GM12872 (cell line): Measurements from ENCODE around the gene DPF3.

Source experiments
- TF ChIP-seq, protein P1 (sequence below): IDR thresholded peaks from 3 replicates; pipeline ENCODE4 v1.5.1; 2011; ENCODE audit warnings: low read depth, mild to moderate bottlenecking, low read length, moderate library complexity; ENCODE audit not compliant: insufficient read depth

The DPF3 gene

DNA sequence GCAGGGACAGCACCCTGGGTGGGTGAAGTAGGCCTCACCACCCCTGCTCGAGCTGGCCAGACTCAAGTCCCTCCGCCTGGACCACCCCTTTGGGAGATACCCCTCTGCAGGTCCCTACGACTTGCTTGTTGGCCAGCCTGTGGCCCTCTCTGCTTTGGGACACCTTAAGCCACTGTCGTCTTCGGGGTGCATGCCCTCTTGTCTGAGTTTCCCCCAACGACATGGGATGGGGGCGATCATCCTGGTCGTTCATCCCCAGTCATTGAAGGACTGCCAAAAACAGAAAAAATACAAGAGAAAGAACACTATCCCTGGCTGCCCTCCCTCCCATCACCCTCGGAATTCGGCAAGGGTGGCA is 151.1 kb downstream of the DPF3 start:
- TF ChIP-seq, protein P1, sequence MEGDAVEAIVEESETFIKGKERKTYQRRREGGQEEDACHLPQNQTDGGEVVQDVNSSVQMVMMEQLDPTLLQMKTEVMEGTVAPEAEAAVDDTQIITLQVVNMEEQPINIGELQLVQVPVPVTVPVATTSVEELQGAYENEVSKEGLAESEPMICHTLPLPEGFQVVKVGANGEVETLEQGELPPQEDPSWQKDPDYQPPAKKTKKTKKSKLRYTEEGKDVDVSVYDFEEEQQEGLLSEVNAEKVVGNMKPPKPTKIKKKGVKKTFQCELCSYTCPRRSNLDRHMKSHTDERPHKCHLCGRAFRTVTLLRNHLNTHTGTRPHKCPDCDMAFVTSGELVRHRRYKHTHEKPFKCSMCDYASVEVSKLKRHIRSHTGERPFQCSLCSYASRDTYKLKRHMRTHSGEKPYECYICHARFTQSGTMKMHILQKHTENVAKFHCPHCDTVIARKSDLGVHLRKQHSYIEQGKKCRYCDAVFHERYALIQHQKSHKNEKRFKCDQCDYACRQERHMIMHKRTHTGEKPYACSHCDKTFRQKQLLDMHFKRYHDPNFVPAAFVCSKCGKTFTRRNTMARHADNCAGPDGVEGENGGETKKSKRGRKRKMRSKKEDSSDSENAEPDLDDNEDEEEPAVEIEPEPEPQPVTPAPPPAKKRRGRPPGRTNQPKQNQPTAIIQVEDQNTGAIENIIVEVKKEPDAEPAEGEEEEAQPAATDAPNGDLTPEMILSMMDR = no peak

DNA sequence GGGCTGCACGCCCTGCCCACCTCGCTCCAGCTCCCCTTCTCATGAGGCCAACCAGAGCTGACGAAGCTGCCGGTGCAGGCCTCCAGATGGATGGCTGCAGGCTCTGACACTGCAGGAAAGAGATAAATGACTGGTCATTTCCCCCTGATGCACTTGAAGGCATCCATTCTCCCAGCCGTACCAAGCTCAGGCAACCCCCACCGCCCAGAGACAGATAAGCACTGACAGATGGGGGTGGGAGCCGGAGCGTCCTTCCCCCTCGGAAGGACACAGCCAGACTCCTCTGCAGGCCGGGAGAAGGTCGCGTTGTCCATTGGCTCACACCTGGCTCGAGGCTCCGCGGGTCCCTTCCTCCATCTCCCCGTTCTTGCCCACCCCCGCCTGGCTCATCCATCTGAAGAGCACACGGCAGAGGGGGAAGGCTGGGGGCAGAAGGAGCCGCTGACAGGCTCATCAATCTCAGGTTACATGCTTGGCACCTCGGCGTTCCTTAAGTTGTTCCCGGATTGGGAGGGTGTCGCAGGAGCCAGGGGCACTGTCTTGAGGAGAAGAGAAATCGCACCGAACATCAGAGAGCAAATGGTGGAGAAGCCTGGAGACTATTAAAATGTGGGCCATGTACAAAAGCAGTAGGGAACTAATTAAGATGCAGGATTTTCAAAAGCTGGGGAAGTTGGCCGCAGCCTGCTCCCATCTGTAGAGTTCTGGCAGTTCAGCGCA is 151.6 kb downstream of the DPF3 start:
- TF ChIP-seq, protein P1 = no peak

DNA sequence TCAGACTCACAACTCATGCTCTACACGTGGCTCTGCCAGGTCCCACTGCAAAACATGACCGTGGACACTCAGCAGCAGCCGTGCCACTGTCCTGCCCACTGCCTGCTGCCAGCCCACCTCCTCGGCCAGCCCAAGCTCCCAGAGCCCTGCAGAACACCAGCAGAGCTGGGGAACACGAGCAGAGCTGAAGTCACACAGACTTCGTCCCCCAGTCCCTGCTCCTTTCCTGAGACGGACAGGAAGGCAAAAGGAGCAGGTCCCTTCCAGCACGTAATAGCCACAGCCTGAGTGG is 152.1 kb downstream of the DPF3 start:
- TF ChIP-seq, protein P1 = no peak

DNA sequence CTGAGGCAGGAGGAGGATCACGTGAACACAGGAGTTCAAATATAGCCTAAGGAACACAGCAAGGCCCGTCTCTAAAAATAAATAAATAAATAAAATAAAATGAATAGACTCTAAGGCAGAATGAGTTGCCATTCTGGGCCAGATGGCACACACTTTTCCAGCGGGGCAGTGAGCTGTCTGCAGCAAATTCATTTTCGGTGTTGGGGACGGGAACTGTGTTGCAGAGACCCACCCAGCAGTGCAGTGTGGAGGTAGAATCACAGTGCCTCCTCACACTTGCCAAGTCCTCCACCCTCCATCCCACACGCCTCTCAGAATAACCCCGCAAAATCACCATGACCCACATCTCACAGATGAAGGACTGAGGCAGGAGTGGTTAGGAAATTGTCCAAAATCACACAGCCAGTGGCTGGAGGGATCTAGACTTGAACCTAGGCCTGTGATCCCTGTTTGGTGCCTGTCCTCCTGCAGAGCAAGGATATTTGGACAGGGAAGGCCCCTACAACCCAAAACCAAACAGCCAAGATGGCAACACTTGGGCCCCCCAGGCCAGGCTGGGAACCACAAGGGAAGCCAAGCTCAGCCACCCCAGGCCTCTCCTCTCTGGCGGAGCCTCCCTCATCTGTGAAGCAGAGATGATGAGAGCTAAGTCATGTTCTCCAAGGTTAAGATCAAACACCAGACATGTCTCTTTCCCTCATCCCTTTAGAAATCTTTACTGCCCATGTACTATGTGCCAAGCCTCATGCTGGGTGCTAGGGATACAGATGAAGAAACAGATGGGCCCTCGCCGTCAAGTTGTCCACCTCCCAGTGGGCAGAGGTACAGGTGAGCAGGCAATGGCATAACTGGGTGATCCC is 152.7 kb downstream of the DPF3 start:
- TF ChIP-seq, protein P1 = no peak

DNA sequence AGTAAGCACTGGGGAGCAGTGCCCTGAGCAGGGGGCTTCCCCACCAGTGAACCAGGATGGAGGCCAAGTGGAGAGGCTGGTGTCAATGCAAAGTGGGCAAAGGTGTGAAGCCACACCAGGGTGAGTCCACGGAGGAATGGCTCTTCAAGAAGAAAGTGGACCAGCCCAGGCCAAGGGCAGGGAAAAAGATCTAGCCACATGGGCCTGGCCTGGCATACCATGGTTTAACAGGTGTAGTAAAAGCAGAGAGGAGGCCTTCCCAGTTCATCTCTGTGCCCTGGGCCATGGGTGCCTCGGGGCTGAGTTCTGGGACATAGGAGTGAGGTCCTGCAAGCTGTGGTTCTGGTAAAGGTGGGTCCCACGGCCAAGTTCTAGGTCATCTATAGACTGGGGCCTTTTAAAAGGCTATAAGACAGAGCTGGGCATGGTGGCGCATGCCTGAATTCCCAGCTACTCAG is 153.4 kb downstream of the DPF3 start:
- TF ChIP-seq, protein P1 = no peak

DNA sequence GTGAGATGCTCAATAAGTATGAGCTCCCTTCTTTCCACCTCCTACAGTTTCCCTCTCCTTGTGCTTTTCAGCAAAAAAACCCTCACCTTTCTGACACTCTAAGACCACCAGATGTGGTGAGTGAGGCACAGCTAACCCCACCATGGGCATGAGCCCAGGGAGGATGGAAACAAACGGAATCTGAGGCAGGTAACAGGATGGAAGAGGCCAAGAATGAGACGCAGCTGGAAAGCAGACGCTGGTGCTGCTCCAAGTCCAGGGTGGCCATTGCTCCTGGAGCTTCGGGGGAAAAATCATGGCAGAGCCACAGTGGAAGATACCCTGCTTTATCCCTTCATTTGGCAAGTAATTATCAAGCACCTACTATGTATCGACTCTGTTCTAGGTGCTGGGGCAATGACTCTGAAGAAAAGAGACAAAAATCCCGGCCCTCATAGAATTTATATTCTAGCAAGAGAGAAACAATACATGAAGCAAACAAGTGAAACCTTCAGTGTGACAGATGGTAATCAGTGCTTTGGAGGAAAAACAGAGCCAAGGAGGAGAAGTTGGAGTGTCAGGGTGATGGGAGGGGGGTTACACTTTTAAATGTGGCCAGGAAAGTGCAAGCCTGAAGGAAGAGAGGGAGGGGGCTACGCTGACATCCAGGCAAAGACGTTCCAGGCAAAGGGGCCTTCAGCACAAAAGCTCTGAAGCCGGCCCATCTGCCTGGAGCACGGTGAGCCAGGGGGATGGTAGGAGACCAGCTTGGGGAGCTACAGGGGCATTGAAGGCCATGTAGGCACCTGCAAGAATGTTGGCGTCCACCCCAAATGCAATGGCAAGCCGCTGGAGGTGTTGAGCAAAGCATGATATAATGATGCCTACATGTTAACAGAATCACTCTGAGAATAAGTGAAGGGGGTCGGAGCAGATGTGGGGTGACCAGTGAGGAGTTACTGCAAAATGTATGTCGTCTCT is 154.2 kb downstream of the DPF3 start:
- TF ChIP-seq, protein P1 = no peak

DNA sequence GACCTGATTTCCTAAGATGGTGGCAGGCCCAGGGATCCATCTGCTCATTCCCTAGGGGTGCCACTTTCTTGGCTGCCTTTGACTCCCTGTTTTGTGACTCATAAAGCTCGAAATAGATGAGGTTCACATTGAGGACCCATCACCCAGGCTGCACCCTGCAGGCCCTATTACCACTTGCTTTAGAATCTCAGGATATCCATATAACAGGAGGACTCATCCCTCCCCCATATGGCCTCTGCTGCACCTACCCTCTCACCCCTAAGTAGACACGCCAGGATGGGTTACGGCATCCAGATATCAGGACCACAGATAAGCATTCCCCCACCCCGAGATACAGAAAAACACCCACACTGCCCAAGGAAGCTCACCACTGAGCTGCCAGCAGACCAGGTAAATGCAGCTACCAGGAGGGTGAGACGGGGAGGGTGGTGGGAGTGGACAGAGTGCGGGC is 155.7 kb downstream of the DPF3 start:
- TF ChIP-seq, protein P1 = no peak
